Renal pelvis (tissue), 4 donors: ENCODE measurements around the gene INHA. TPM values are rescaled to one million over a fixed set of nuclear protein-coding genes. Genes with fewer than 3 reads are reported as not detected.

Source experiments
- DNase-seq: peaks from one replicate; pipeline ENCODE4 v3.0.0-alpha.2; 2013
- polyA plus RNA-seq, 3 donors: library from polyadenylated mRNA; unstranded; fragments of 120-200 nt; gene quantifications; one replicate each; pipeline ENCODE4 v1.2.1, GENCODE V29; 2013; ENCODE audit not compliant: insufficient read length in 3 of 3

INHA gene
- polyA plus RNA-seq, 3 donors: 0.87 to 3.1 (median 2.9) TPM

DNA sequence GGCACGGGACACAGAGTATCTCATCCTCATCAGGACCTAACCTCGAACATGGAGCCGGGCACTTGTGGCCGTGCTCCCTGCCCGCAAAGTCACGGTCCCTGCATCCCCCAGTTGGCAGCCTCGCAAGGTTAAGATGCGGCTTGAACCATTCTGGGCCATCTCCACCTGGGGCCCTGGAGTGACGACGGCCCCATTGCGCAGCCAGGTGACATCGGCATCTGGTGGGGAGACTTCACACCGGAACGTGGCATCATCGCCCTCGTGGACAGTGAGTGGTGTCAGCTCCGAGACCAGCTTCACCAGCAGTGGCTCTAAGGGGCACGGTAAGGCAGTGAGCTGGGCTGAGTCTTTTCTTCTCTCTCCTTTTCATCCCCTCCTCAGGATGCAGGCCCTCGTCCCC lies 15.7 kb upstream of the INHA start:
- DNase-seq: no peak

DNA sequence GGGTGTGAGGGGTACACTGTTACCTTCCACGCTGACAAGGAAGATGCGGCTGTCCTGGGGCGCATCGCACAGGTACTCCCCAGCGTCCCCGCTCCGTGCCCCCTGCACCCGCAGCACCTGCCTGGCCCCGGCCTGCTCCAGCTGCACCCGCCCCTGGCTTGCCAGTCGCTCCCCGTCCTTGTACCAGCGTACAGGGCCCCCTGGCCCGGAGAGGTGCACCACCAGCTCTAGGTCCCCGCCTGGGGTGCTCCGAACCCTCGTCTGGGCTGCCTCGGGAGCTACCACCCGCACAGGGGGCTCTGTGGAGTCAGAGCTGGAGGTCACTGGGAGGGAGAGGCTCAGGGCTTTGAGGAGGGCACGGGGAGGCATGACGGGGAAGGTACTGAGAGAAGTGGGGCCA lies 14.8 kb upstream of the INHA start:
- no peak for DNase-seq

- no peak for DNase-seq
Measured at GRCh38 chr2:219557791-219558785, 14.0 kb upstream of the INHA start.

DNA sequence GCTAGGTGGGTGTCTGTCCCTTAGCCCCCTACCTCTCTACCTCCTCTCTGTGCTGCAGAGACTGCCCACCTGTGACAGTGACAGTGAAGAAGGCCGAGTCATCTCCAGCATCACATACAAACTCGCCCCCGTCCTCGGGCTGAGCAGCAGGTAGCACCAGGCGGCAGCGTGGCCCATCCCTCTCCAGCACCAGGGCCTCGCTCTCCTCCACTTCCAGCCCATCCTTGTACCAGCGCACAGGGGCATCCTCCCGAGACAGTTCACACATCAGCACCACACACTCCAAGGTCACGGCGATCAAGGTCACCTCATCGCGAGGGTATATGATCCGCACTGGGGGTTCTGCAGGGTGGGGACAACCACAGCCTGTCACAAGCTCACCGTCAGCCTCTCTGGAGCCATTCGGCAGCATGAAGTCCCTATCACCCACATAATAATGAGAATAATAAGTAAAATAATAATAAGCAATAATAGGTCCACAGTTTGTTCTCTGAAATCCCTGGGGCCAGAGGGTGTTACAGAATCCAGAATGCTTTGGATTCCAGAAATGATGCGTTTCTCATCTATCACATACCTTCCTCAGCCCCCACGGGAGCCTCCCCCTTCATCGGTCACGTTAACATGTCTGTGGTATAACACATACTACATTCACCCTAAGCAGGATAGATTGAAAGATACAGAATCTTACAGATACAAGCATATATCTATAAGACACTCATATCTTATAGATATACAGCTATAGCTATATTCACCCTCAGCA lies 12.8 kb upstream of the INHA start:
- no peak for DNase-seq

DNA sequence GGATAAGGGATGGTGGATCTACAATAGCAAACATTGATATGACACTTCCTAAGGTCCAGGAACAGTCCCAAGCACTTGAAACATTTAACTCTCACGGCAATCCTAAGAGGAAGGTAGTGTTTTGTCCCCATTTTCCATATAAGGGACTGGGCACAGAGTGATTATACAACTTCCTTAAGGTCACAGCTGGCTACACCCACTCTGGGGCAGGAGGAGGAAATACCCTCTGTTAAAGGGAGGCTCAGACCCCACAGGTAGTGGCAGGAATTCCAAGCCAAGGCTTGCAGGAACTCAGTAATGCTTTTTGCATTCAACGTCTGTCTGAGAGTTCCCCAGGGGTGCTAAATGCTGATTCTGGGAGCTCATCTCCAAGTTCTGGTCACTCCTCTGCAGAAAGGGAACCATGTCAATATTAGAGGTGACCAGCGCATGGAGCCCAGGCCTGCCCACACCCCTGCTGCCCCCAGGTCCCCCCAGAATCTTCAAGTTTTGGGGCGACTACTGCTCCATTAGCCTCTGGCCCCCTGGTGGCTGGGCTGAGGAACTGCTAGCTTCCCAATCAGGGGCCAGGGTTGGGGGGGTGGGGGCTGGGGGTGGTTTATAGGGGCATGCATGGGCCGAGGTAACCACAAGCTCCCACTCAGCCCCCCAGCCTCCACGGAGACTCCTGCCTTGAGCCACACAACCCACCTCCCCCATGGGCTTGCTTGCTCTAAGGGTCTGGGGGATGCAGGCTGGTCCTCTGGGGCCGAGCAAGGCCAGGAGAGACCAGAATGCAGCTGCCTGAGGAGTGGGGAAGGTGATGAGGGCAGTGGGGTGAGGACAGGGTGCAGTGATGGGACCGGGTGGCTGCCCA lies 11.8 kb upstream of the INHA start:
- no peak for DNase-seq

- no peak for DNase-seq
Measured at GRCh38 chr2:219560893-219561178, 11.3 kb upstream of the INHA start.

DNA sequence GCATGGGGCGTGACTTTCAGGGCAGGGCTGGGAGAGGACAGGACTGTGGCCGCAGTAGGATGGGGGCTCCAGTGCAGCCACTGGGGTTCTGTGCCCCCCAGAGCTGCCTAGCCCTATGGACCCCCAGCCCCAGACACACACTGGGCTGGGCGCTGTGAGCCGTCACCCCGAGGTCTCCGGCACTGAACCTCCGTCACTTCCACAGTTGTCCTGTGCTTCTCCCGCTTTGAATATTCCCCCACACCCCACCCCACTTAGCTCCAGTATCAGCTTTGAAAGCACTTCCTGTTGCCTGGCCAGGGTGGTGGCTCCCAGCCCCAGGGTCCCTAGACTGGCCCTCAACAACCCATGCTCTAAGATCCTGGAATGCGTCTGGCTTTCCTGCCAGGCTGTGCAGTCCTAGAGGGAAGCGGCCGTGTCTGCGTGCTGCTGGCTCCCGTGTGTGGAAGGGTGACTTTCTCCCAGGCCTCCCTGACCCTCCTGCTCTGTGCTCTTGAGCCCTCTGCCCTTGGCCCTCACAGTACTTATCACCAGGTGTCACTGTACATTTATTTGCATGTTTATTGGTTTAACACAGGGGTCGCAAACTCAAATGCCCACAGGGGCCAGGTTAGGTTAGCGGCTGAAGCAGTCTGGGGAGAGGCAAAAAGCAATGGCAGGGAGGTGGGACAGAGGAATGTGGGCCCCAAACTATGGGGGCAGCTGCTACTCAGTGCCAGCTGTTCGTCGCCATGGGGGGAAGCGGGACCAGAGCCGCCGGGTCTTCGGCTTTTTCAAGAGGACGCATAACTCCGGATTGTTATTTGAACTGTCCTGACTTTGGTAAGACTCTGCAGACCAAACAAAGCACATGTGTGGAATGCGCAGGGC lies 10.7 kb upstream of the INHA start:
- no peak for DNase-seq

GRCh38 chr2:219562049-219563020 lies 9.8 kb upstream of the INHA start:
- no peak for DNase-seq

DNA sequence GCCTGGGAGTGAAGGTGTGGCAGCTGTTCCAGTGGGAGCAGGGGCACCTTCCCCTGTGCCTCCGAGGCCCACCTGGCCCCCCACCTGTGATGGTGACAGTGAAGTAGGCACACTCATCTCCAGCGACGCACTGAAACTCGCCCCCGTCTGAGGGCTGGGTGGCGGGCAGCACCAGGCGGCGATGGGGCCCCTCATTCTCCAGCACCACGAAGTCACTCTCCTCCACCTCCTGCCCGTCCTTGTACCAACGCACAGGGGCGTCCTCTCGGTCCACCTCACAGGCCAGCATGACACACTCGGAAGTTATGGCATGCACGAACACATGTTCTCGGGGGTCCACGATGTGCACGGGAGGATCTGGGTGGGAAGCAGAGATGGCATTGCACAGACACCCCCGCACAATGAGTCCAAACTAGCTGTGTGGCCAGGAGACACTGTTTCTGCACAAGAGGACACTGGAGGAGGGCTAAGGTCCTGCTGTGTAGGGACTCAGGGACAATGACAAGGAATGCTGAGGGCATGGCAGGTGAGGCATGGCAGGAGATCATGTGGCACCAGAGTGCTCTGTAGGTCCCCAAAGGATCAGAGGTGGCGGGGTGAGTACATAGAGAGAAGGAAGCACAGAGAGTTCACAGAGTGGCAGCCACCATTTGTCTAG lies 8.7 kb upstream of the INHA start:
- DNase-seq: no peak

DNA sequence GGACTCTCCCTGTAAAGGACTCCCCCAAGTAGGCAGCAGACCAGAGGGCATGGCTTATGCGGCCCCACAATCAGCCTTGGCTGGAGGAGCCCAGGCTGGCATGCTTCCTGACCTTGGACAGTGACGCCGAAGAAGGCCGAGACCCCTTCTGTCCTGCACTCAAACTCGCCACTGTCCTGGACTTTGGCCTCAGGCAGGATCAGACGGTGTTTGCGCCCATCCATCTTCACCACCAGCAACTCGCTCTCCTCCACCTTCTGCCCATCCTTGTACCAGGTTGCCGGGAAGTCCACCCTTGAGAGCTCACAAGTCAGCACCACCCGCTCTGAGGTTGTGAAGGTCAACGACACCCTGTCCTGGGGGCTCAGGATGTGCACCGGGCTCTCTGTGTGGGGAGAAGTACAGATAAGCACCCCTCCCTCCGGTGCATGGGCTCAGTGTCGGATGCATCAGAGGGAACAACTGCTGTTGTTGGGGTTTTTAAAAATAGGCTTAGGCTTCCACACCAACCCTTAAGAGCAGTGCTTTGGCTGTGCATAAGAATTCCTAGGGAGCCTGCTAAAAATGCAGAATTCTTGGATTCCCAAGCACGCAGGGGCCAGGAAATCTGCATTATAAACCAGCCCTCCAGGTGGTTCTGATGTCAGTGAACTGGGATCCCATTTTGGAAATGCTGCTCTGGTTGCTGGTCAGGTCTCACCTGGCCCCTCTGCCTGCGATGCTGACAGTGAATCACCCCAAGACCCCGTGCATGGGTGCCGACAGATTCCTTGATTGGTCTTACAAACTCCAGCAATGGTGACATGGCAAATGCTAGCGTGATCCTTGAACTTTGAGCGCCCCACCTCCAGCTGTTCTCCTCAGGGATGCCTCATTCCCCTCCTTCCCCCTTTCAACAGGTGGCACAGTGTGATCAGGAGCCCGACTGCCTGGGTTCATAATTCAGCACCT lies 6.7 kb upstream of the INHA start:
- DNase-seq: no peak

DNA sequence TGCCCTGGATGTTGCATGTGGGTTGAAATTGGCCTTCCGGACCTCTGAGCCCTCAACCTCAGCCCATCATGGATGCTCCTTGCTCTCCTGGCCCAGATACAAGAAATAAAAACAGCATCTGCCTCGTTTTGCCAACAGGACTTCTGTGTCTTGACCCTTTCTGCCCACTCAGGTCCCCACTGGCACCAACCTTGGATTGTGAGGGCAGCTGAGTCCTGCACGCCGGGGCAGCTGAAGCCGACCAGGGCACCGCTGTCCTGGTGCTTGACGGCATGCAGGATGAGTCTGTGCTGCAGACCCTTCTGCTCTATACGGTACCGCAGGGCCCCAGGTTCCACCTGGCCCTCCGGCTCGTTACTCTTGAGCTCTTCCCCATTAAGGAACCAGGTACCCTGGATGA lies 5.5 kb upstream of the INHA start:
- no peak for DNase-seq

DNA sequence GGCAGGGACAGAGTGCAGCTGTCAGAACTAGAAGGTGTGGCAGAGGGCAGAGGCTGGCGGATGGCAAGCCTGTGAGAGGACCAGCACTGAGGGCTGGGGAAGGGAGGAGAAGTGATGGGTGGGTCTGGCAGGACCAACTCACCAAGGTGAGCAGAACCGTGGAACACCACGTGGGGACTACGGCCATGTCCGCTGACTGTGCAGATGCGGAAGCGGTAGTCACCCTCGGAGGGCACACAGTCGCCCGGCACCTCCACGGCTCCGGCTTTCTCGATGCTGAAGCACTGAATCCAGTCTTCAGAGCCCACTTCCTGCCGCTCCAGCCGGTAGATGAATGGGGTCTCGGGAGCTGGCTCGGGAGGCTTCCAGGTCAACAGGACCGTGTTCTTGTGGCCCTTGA lies 5.0 kb upstream of the INHA start:
- DNase-seq: no peak

DNA sequence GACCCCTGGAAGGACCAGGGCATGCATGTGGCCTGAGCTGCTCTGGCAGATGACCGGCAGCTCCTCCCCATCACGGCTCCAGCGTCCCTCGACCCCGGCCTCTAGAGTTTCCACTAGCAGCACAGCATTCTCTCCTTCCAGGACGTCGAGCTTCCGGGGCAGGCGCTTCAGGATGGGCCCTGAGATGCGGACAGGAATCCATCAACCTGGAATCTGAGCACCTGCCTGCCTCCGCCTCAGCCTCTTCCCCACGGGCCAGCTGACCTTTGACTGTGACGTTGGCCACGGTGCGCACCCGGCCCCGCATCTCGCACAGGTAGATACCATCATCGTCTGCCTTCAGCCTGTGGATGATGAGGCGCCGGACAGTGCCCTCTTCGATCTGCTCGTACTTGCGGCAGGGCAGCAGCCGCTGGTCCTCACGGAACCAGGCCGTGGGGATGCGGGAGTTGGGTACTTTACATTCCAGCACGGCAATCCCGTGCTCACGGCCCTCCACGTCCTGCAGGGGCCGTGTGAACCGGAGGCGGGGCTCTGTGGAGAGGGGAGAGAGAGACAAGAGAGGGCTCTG lies 4.2 kb upstream of the INHA start:
- no peak for DNase-seq

GRCh38 chr2:219569041-219569440 lies 3.1 kb upstream of the INHA start:
- no peak for DNase-seq

DNA sequence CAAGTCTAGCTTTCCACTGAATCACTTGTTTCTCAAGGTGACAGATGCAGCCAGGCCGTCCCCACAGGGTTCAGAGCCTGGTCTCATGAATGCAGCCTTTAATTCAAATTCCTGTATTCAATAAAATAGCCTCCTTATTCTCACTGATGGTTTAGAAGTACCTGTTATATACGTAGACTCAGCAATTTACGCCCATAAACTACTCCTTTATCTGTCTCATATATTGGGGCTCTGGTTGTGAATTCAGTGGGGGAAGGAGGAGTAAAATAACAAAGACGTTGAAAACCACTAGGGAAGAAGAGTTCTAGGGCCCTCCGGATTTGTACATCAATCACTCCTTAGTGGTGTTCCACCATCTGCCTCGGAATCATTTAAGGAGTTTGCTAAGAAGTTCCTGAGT lies 2.5 kb upstream of the INHA start:
- DNase-seq: no peak

- no peak for DNase-seq
Measured at GRCh38 chr2:219570194-219570923, 1.8 kb upstream of the INHA start.

- DNase-seq: no peak
Measured at GRCh38 chr2:219570924-219571310, 1.2 kb upstream of the INHA start.
